Fibroblast of skin of back (primary cell): Measurements from ENCODE around the gene STARD5. TPM values are rescaled to one million over a fixed set of nuclear protein-coding genes. Genes with fewer than 3 reads are reported as not detected.
"Not testable (repeated sequence)": the region's sequence is repeated elsewhere in the genome, so short reads cannot be mapped to it uniquely, and the experiment has no call there.

ENCODE experiments used
- DNase-seq: peaks from one replicate; pipeline ENCODE4 v3.0.0-alpha.2; 2013
- polyA plus RNA-seq, 2 experiments: library from polyadenylated mRNA; unstranded; fragments of 120-200 nt; gene quantifications; one replicate each; pipeline ENCODE4 v1.2.1, GENCODE V29; 2013; ENCODE audit not compliant: insufficient read length in 2 of 2

STARD5 gene, protein sequence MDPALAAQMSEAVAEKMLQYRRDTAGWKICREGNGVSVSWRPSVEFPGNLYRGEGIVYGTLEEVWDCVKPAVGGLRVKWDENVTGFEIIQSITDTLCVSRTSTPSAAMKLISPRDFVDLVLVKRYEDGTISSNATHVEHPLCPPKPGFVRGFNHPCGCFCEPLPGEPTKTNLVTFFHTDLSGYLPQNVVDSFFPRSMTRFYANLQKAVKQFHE
- 3.3 TPM for polyA plus RNA-seq (2013, experiment 1 of 2; ENCODE audit: insufficient read length)
- polyA plus RNA-seq (2013, experiment 2 of 2; ENCODE audit: insufficient read length) = 5.5 TPM

DNA sequence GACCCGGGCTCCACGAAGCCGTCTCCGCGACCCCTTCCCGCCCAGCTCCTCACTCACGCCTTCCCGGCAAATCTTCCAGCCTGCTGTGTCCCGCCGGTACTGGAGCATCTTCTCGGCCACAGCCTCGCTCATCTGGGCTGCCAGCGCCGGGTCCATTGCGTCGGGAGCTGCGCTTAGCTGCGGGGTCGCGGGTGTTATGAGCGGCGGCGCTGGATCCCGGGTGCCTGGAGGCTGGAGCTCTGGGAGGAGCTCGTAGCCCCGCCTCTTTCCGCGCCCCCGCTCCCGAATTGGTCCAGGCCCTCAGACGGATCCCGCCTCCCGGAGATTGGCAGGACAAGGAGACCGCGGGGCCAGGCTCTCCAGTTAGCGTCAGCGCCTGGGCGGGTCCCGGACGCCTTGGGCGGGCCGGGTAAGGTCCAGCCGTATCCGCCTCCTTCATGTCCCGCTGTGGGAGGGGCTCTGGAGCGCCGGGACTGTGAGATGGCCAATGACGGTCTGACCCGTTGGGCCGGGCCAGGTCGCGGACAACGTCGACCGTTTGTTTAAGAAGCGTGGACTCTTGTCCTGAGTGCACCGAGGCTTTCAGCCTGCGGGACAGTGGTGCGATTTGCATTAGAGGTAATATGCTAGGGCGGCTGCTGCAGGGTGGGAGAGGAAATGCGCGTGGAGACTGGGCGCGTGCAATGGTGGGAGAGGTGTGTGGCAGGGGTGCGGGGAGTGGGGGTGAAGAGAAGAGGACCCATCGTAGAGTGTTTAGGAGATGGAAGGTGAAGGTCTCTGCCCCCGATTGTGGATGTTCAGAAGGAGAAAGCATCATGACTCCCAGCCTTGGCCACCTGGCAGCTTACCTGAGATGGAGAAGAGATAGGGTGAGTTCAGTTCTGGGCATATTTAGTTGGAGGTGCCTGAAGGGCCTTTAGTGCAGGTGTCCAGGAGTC lies at the start of gene STARD5:
Gene STARD5 (minus strand): TSS at position 198 of the 938 bp plus-strand sequence. CDS start 42 bp downstream, at position 156.
- peak; percentile 97 for DNase-seq

GRCh38 chr15:81373176-81373575 lies 49.2 kb upstream of the STARD5 start:
- no peak for DNase-seq

DNA sequence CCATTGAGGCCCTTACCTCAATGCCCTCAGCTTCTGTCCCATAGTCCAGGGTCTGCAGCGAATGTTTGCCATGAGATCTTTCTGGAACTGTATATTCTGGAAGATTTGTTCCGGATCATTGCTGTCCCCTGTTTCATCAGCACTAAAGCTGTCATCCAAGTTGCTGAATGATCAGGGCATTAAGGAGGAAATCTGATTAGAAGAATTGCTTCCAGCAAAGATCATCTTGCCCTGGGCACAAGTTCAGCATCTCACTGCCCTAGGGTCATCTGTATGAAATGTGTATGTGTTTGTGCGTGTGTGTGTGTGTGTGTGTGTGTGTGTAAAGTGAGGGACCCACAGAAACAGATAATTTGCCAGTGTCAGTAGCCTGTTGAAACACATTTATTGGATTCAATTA lies 48.6 kb upstream of the STARD5 start:
- no peak for DNase-seq

GRCh38 chr15:81363718-81364500 lies 40.0 kb upstream of the STARD5 start:
- DNase-seq = no peak

DNA sequence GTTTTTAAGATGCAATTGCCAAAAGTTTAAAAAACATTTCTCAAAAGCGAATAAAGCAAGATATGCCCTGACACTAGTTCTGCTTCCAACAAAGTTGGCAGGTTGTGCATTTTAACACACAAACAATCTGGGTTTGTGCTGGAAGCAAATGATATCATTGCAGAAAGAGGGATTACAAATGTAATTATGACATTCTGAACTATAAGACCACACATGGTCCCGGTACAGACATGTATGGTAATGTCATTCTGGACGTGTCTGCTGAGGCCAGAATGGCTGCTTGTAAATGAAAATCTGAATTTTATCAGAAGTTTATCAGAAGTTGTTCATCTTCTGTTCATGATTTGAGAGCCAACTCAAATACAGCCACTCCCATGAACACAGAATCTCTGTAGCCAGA lies 39.3 kb upstream of the STARD5 start:
- no peak for DNase-seq

- no peak for DNase-seq
These were observed 38.8 kb upstream of the STARD5 start for GRCh38 chr15:81362790-81363189.

DNA sequence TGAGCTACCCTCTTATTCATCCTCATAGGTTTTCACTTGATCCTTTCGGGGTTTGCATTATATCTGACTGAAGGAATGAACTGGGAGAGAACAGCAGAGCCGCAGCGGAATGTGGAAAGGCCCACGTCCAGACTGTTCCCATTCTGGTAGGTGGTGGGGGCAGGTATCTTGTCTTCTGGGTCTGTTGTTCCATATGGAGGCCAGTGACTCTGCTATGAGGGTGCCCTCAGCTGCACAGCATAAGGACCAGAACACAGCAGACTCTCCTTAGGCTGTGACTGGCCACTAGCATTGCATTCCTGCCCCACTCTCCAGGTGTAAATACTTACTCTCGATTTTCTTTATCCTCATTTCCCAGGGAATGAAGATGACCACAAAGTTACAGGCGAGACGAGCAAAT lies 38.0 kb upstream of the STARD5 start:
- DNase-seq = no peak

DNA sequence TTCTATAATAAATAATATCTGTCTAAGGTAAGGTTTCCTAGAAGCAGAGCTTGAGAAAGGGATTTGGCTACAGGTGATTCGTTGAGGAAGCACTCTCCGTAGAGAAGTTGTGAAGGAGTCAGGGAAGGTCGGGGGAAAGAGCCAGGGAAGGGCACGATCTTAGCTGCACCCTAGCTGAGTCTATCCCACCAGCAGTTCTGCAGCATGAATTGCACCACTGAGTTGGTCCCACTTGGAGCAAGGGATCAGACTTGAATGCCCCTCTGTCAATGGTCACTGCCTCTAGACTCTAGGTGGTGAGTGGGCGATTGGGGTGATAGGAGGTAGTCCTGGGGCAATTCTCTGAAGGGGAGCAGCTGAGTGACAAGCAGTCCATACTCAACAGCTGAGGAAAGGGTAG lies 36.5 kb upstream of the STARD5 start:
- no peak for DNase-seq

- DNase-seq = no peak
These were observed 34.3 kb upstream of the STARD5 start for GRCh38 chr15:81358248-81358647.

DNA sequence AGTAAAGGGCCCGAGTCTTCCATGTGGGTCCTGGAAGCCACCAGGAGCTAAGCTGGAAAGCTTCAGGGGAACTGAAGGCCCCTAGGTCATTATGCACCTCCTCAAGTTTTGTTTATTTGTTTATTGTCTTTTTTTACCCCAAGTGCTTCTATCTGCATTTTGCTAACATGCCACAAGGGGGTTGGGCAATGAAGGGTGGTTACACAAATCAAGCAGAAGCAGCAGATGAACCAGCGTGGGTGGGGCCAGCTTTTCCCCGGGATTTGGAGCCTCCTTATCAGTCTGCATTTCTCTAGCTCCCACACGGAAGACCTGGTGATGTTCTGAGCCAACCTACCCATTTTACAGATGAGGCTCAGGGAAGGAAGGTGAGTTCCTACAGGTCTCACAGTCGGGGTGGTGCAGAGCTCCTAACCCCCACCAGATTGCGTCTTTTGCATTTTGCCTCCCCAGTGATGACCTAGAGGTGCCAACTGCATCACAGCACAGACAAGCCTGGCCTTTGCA lies 33.3 kb upstream of the STARD5 start:
- no peak for DNase-seq

- no peak for DNase-seq
These were observed 32.3 kb upstream of the STARD5 start for GRCh38 chr15:81356252-81356651.

DNA sequence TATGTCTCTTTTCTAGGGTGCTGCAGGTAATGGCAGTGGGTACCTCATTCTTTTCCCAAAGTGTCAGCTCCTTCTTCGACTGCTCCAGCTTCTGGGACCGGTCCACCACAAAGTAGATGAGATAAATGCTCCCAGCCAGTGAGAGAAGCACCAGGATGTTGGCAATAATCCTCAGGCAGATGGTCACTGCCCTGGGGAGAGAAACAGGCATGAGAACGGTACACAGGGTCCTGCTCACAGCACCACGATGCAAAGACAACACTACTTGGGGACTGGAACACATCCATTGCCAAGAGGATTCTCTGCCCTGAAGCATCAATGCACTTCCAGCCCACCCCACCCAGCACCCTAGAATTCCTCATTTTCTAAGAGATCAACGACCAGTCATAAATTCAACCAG lies 27.7 kb upstream of the STARD5 start:
- DNase-seq = no peak

GRCh38 chr15:81349271-81349670 lies 25.3 kb upstream of the STARD5 start:
- no peak for DNase-seq

DNA sequence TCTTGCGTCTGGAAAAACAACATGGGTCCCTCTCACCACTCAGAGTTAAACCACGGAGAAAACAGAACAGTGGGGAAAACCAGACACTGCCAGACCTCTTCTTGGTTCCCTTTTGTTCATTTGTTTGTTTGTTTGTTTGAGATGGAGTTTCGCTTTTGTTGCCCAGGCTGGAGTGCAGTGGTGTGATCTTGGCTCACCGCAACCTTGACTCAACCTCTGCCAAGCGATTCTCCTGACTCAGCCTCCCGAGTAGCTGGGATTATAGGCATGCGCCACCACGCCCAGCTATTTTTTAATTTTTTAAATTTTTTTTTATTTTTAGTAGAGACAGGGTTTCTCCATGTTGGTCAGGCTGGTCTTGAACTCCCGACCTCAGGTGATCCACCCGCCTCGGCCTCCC lies 24.8 kb upstream of the STARD5 start:
- DNase-seq = not testable (repeated sequence)

GRCh38 chr15:81347910-81348309 lies 24.0 kb upstream of the STARD5 start:
- DNase-seq = no peak

DNA sequence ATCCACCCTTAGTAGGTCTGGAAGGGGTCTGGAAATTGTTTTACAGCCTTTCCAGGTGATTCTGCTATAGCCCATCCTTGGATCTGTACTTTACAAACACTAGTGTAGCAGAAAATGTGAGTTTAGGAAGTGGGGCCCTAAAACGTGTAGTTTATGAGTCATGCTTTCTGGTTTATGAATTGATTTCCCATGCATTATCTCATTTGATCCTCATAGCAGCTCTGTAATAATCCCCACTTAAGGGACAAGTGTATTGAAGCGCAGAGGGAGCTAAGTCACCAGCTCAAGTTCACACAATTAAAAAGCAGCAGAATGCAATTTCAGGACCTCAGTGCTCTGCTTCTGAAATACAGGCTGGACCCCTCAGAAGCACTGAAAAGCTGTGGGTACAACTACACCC lies 22.7 kb upstream of the STARD5 start:
- no peak for DNase-seq

DNA sequence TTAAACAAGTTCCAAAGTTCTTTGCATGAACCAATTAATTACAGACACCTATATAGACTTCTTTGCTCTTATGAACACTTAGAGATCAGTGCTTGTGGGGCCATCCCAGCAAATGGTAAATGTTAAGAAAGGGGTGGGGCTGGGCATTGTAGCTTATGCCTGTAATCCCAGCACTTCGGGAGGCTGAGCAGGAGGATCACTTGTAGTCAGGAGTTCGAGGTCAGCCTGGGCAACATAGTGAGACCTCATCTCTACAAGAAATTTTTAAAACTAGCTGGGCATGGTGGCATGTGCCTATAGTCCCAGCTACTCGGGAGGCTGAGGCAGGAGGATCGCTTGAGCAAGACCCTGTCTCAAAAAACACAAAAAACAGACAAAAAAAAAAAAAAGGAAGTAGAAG lies 19.4 kb upstream of the STARD5 start:
- no peak for DNase-seq

GRCh38 chr15:81341351-81341750 lies 17.4 kb upstream of the STARD5 start:
- no peak for DNase-seq

DNA sequence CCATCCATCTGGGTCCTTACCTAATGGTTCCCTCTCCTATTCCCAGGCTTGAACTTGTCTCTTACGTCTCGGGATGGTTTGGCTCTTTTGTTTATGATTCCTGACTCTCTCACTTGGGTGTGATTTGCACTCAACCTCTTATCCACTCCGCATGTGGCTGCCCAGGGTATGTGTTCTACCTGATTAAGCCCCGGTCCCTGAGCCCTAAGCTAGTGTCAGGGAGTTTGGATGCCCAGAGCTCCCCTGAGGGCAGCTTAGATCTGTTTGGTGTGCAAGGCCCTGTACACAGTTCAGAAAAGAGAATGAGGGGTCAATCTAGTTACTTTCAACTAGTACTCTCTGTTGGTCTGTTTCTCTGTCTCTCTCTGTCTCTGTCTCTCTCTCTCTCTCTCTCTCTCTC lies 15.9 kb upstream of the STARD5 start:
- no peak for DNase-seq

GRCh38 chr15:81339321-81339720 lies 15.4 kb upstream of the STARD5 start:
- no peak for DNase-seq

- DNase-seq = peak; percentile 94
These were observed 14.4 kb upstream of the STARD5 start for GRCh38 chr15:81338170-81339007.

GRCh38 chr15:81337713-81338157 lies 13.8 kb upstream of the STARD5 start:
- DNase-seq = peak; percentile 15
